ENCODE data around the gene TFAP2D.

Gene TFAP2D
- total RNA-seq = 0 reads per million in 3 donors

- Histone ChIP-seq H3K36me3 (ENCODE audit: control insufficient read depth, insufficient read depth, low read length) (no peaks in the 10 kb centered on the region), H3K27me3 (replicated peaks; ENCODE audit: control insufficient read depth, insufficient read depth, low read length, poor library complexity, severe bottlenecking) (peaks cover 6% of the 10 kb centered on the region), H3K4me1 (ENCODE audit: control insufficient read depth, insufficient read depth, low read length, poor library complexity, severe bottlenecking) (no peaks in the 10 kb centered on the region), H3K9me3 (ENCODE audit: control insufficient read depth, low read length) (no peaks in the 10 kb centered on the region), H3K27ac (ENCODE audit: insufficient read depth, low read length, poor library complexity, severe bottlenecking) (no peak within 1 kb of the TSS), H3K4me3 (ENCODE audit: insufficient read depth, low read depth, low read length, poor library complexity, severe bottlenecking) (no peak within 1 kb of the TSS)
- DNase-seq = no peak
Measured at GRCh38 chr6:50713226-50713625, at the start of gene TFAP2D. TFAP2D (plus strand) TSS chr6:50713526; CDS start chr6:50714056, 530 bp downstream.

- Histone ChIP-seq H3K36me3 (ENCODE audit: control insufficient read depth, insufficient read depth, low read length) (no peaks in the 10 kb centered on the region), H3K4me1 (ENCODE audit: control insufficient read depth, insufficient read depth, low read length, poor library complexity, severe bottlenecking) (no peaks in the 10 kb centered on the region), H3K27me3 (replicated peaks; ENCODE audit: control insufficient read depth, insufficient read depth, low read length, poor library complexity, severe bottlenecking) (no peaks in the 10 kb centered on the region), H3K4me3 (ENCODE audit: insufficient read depth, low read depth, low read length, poor library complexity, severe bottlenecking) (no peak overlapping the region), H3K27ac (ENCODE audit: insufficient read depth, low read length, poor library complexity, severe bottlenecking) (no peak overlapping the region), H3K9me3 (ENCODE audit: control insufficient read depth, low read length) (no peaks in the 10 kb centered on the region)
- no peak for DNase-seq
Measured at GRCh38 chr6:50663806-50664205, 49.5 kb upstream of the TFAP2D start.

- no peak overlapping the region for H3K4me3 ChIP-seq (ENCODE audit: insufficient read depth, low read depth, low read length, poor library complexity, severe bottlenecking)
- H3K9me3 ChIP-seq (ENCODE audit: control insufficient read depth, low read length) = no peaks in the 10 kb centered on the region
- DNase-seq = no peak
Measured at GRCh38 chr6:50666089-50666488, 47.2 kb upstream of the TFAP2D start.

GRCh38 chr6:50681213-50681824 is 32.0 kb upstream of the TFAP2D start:
- Histone ChIP-seq H3K9me3 (ENCODE audit: control insufficient read depth, low read length) (no peaks in the 10 kb centered on the region), H3K27me3 (replicated peaks; ENCODE audit: control insufficient read depth, insufficient read depth, low read length, poor library complexity, severe bottlenecking) (no peaks in the 10 kb centered on the region)

More at GRCh38 chr6:50666089-50666488, 47.2 kb upstream of the TFAP2D start:
- Histone ChIP-seq H3K27ac (ENCODE audit: insufficient read depth, low read length, poor library complexity, severe bottlenecking) (no peak overlapping the region), H3K27me3 (replicated peaks; ENCODE audit: control insufficient read depth, insufficient read depth, low read length, poor library complexity, severe bottlenecking) (no peaks in the 10 kb centered on the region), H3K36me3 (ENCODE audit: control insufficient read depth, insufficient read depth, low read length) (no peaks in the 10 kb centered on the region), H3K4me1 (ENCODE audit: control insufficient read depth, insufficient read depth, low read length, poor library complexity, severe bottlenecking) (no peaks in the 10 kb centered on the region)

GRCh38 chr6:50689210-50689609 is 24.1 kb upstream of the TFAP2D start:
- Histone ChIP-seq H3K4me3 (ENCODE audit: insufficient read depth, low read depth, low read length, poor library complexity, severe bottlenecking) (no peak overlapping the region), H3K27me3 (replicated peaks; ENCODE audit: control insufficient read depth, insufficient read depth, low read length, poor library complexity, severe bottlenecking) (no peaks in the 10 kb centered on the region), H3K27ac (ENCODE audit: insufficient read depth, low read length, poor library complexity, severe bottlenecking) (no peak overlapping the region), H3K9me3 (ENCODE audit: control insufficient read depth, low read length) (no peaks in the 10 kb centered on the region), H3K4me1 (ENCODE audit: control insufficient read depth, insufficient read depth, low read length, poor library complexity, severe bottlenecking) (no peaks in the 10 kb centered on the region), H3K36me3 (ENCODE audit: control insufficient read depth, insufficient read depth, low read length) (no peaks in the 10 kb centered on the region)
- no peak for DNase-seq

More at GRCh38 chr6:50681213-50681824, 32.0 kb upstream of the TFAP2D start:
- H3K4me3 ChIP-seq (ENCODE audit: insufficient read depth, low read depth, low read length, poor library complexity, severe bottlenecking) = no peak overlapping the region
- no peak overlapping the region for H3K27ac ChIP-seq (ENCODE audit: insufficient read depth, low read length, poor library complexity, severe bottlenecking)
- no peaks in the 10 kb centered on the region for H3K4me1 ChIP-seq (ENCODE audit: control insufficient read depth, insufficient read depth, low read length, poor library complexity, severe bottlenecking)
- H3K36me3 ChIP-seq (ENCODE audit: control insufficient read depth, insufficient read depth, low read length) = no peaks in the 10 kb centered on the region
- no peak for DNase-seq

GRCh38 chr6:50691814-50692495 is 21.4 kb upstream of the TFAP2D start:
- no peaks in the 10 kb centered on the region for H3K27me3 ChIP-seq (replicated peaks; ENCODE audit: control insufficient read depth, insufficient read depth, low read length, poor library complexity, severe bottlenecking)
- no peak for DNase-seq
- no peak overlapping the region for H3K27ac ChIP-seq (ENCODE audit: insufficient read depth, low read length, poor library complexity, severe bottlenecking)
- H3K36me3 ChIP-seq (ENCODE audit: control insufficient read depth, insufficient read depth, low read length) = no peaks in the 10 kb centered on the region
- no peaks in the 10 kb centered on the region for H3K9me3 ChIP-seq (ENCODE audit: control insufficient read depth, low read length)
- H3K4me3 ChIP-seq (ENCODE audit: insufficient read depth, low read depth, low read length, poor library complexity, severe bottlenecking) = no peak overlapping the region
- H3K4me1 ChIP-seq (ENCODE audit: control insufficient read depth, insufficient read depth, low read length, poor library complexity, severe bottlenecking) = no peaks in the 10 kb centered on the region

- no peaks in the 10 kb centered on the region for H3K36me3 ChIP-seq (ENCODE audit: control insufficient read depth, insufficient read depth, low read length)
- no peak overlapping the region for H3K4me3 ChIP-seq (ENCODE audit: insufficient read depth, low read depth, low read length, poor library complexity, severe bottlenecking)
- no peak overlapping the region for H3K27ac ChIP-seq (ENCODE audit: insufficient read depth, low read length, poor library complexity, severe bottlenecking)
- H3K9me3 ChIP-seq (ENCODE audit: control insufficient read depth, low read length) = no peaks in the 10 kb centered on the region
- no peaks in the 10 kb centered on the region for H3K27me3 ChIP-seq (replicated peaks; ENCODE audit: control insufficient read depth, insufficient read depth, low read length, poor library complexity, severe bottlenecking)
- H3K4me1 ChIP-seq (ENCODE audit: control insufficient read depth, insufficient read depth, low read length, poor library complexity, severe bottlenecking) = no peaks in the 10 kb centered on the region
- no peak for DNase-seq
Measured at GRCh38 chr6:50698546-50698945, 14.8 kb upstream of the TFAP2D start.

GRCh38 chr6:50699051-50699775 is 14.1 kb upstream of the TFAP2D start:
- DNase-seq = no peak
- no peaks in the 10 kb centered on the region for H3K36me3 ChIP-seq (ENCODE audit: control insufficient read depth, insufficient read depth, low read length)
- no peak overlapping the region for H3K4me3 ChIP-seq (ENCODE audit: insufficient read depth, low read depth, low read length, poor library complexity, severe bottlenecking)
- H3K27ac ChIP-seq (ENCODE audit: insufficient read depth, low read length, poor library complexity, severe bottlenecking) = no peak overlapping the region
- H3K9me3 ChIP-seq (ENCODE audit: control insufficient read depth, low read length) = no peaks in the 10 kb centered on the region
- H3K27me3 ChIP-seq (replicated peaks; ENCODE audit: control insufficient read depth, insufficient read depth, low read length, poor library complexity, severe bottlenecking) = no peaks in the 10 kb centered on the region
- H3K4me1 ChIP-seq (ENCODE audit: control insufficient read depth, insufficient read depth, low read length, poor library complexity, severe bottlenecking) = no peaks in the 10 kb centered on the region

GRCh38 chr6:50706575-50706974 is 6.8 kb upstream of the TFAP2D start:
- no peak for DNase-seq
- no peaks in the 10 kb centered on the region for H3K36me3 ChIP-seq (ENCODE audit: control insufficient read depth, insufficient read depth, low read length)
- H3K4me3 ChIP-seq (ENCODE audit: insufficient read depth, low read depth, low read length, poor library complexity, severe bottlenecking) = no peak overlapping the region
- H3K27ac ChIP-seq (ENCODE audit: insufficient read depth, low read length, poor library complexity, severe bottlenecking) = no peak overlapping the region
- H3K9me3 ChIP-seq (ENCODE audit: control insufficient read depth, low read length) = no peaks in the 10 kb centered on the region
- H3K27me3 ChIP-seq (replicated peaks; ENCODE audit: control insufficient read depth, insufficient read depth, low read length, poor library complexity, severe bottlenecking) = no peaks in the 10 kb centered on the region
- no peaks in the 10 kb centered on the region for H3K4me1 ChIP-seq (ENCODE audit: control insufficient read depth, insufficient read depth, low read length, poor library complexity, severe bottlenecking)

GRCh38 chr6:50707191-50707590 is 6.1 kb upstream of the TFAP2D start:
- no peaks in the 10 kb centered on the region for H3K27me3 ChIP-seq (replicated peaks; ENCODE audit: control insufficient read depth, insufficient read depth, low read length, poor library complexity, severe bottlenecking)
- DNase-seq = no peak
- H3K9me3 ChIP-seq (ENCODE audit: control insufficient read depth, low read length) = no peaks in the 10 kb centered on the region

More at GRCh38 chr6:50707191-50707590, 6.1 kb upstream of the TFAP2D start:
- Histone ChIP-seq H3K4me1 (ENCODE audit: control insufficient read depth, insufficient read depth, low read length, poor library complexity, severe bottlenecking) (no peaks in the 10 kb centered on the region), H3K4me3 (ENCODE audit: insufficient read depth, low read depth, low read length, poor library complexity, severe bottlenecking) (no peak overlapping the region), H3K36me3 (ENCODE audit: control insufficient read depth, insufficient read depth, low read length) (no peaks in the 10 kb centered on the region), H3K27ac (ENCODE audit: insufficient read depth, low read length, poor library complexity, severe bottlenecking) (no peak overlapping the region)

All from effector memory CD4-positive, alpha-beta T cell (primary cell).